HG02884 (cell line): Measurements from ENCODE around the gene CD14.
"Not testable (repeated sequence)": the region's sequence is repeated elsewhere in the genome, so short reads cannot be mapped to it uniquely, and the experiment has no call there.

ENCODE experiments used
- ATAC-seq: cut with Tn5 transposase; IDR thresholded peaks from one replicate; pipeline ENCODE4 v1.9.1; 2021; ENCODE audit warnings: mild to moderate bottlenecking, moderate library complexity; ENCODE audit not compliant: unreplicated experiment

CD14 gene

GRCh38 chr5:140635291-140636257 lies 2.6 kb upstream of the CD14 start:
- ATAC-seq: no peak

DNA sequence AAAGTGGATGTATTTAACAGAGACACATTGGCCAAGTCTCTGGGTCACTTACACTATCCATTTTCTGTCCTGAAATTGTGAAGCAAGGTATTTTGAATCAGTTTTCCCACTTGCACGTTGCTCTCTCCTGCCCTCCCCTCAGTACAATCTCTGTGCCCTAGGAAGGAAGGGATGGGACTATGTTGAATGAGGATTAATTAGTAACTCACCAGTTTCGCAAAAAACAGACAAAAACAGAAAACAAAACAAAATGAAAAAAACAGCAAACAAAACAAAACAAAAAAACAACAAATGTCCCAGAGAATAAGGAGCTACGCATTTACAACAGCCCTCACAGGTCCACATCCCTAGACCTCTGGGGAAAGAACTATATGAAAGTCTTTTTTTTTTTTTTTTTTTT lies 1.1 kb upstream of the CD14 start:
- no peak for ATAC-seq

DNA sequence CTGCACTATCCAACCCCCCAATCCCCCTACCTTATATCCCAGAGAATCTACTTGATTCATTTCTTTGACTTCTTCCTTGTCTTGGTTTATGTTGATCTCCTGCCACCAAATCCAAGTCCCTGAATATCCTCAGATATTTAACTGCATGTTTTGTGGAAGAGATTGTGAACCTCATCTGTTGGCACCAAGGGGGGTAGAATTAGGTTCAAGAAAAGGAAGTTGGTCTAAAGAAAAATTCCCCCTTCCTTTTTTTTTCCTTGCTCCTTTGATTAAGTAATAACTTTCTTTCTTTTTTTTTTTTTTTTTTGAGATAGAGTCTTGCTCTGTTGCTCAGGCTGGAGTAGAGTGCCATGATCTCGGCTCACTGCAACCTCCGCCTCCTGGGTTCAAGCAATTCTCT lies 526 bp upstream of the CD14 start:
- ATAC-seq: no peak

DNA sequence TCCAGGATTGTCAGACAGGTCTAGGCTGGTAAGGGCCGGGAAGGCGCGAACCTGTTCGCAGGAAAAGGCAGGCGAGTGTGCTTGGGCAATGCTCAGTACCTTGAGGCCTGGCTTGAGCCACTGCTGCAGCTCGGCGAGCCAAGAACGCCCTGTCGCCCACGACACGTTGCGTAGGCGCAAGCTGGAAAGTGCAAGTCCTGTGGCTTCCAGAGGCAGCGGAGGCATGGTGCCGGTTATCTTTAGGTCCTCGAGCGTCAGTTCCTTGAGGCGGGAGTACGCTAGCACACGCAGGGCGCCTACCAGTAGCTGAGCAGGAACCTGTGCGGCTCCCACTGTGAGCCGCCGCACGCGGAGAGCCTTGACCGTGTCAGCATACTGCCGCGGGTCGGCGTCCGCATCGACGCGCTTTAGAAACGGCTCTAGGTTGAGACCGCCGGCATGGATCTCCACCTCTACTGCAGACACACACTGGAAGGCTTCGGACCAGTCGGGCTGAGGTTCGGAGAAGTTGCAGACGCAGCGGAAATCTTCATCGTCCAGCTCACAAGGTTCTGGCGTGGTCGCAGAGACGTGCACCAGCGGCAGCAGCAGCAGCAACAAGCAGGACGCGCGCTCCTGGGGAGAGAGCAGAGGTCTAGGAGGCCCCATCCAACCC lies 482 bp downstream of the CD14 start:
- ATAC-seq: peak; percentile 62

DNA sequence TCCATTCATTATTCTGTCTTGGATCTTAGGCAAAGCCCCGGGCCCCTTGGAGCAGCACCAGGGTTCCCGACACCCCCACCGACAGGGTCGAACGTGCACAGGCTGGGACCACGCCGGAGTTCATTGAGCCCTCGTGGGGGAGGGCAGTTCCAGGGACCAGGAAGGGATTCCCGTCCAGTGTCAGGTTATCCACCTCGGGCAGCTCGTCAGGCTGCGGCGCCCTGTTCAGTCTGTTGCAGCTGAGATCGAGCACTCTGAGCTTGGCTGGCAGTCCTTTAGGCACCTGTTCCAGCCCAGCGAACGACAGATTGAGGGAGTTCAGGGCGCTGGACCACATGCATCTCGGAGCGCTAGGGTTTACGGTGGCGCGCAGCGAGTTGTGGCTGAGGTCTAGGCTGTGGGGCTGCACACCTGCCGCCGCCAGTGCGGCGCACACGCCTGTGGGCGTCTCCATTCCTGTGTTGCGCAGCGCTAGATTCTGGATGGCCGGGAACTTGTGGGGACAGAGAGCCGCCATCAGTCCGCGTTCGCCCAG lies 1.1 kb downstream of the CD14 start:
- ATAC-seq: peak; percentile 30

DNA sequence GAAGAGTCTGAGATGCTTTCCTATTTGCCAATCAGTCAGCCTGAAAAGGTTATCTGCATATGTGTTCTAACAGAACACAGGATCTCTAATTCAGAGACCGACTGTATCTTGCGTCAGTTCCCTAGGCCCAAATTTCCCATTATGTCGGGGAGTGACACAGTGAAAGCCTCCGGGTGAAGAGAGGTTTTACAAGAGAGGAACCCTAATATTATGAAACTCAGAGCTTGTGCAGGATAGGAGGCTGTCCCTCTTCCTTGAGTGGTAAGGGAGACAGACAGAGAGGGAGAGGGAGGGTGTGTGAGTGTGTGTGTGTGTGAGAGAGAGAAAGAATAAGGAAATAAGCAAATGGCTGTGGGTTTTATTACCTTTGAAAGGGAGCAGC lies 1.9 kb downstream of the CD14 start:
- ATAC-seq: no peak

DNA sequence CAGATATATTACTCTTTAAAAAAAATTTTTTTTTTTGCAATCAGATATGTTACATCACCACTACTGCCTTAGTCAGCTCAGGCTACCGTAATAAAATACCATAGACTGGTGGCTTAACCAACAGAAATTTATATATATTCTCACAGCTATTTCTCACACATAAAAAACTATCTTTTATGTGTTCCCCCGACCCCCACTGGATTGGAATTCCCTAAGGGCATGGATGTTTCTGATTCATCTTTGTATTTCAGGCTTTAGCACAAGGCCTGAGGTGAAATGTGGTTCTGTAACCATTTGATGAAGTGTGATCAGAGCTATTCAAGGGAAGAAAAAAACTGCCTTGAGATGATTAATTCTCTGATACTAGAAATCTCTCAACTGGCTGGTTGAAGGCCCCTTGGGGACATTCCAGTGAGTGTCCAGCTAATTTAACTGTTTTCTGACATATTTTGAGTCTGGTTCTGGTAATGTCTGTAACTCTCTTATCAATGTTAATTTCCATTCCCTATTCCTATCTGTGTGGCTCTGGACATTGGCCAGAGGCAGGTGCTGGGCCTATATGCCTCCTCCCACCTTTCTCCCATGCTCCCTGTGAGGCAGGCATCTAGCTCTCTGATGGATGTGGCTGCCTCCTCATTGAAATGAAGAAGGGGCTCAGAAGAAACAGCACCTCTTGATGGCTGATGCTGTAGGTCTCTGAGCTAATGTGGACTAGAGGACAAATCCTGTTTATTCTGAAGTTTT lies 2.5 kb downstream of the CD14 start:
- no peak for ATAC-seq

DNA sequence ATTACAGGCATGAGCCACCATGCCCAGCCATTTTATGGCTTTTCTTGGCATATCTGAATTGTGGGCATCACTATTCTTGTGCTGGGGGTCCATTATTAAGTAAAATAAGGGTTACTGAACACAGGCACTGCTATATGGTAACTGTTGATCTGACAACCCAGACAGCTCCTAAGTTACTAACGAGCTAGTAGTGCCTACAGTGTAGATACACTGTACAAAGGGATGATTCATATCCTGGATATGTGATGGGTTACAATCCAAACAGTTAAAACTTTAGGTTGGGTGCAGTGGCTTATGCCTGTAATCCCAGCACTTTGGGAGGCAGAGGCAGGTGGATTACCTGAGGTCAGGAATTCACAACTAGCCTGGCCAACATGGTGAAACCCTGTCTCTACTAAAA lies 4.3 kb downstream of the CD14 start:
- no peak for ATAC-seq

GRCh38 chr5:140627972-140628371 lies 5.0 kb downstream of the CD14 start:
- ATAC-seq: no peak

DNA sequence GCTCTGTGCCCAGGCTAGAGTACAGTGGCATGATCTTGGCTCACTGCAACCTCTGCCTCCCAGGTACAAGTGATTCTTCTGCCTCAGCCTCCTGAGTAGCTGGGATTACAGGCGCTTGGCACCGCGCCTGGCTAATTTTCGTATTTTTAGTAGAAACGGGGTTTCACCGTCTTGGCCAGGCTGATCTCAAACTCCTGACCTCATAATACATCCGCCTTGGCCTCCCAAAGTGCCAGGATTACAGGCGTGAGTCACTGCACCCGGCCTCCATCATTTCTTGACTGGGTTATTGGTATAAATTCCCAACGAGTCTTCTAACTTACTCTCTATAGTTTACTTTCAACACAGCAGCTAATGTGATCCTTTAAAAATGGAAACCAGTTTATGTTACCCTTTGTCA lies 8.1 kb downstream of the CD14 start:
- ATAC-seq: not testable (repeated sequence)

DNA sequence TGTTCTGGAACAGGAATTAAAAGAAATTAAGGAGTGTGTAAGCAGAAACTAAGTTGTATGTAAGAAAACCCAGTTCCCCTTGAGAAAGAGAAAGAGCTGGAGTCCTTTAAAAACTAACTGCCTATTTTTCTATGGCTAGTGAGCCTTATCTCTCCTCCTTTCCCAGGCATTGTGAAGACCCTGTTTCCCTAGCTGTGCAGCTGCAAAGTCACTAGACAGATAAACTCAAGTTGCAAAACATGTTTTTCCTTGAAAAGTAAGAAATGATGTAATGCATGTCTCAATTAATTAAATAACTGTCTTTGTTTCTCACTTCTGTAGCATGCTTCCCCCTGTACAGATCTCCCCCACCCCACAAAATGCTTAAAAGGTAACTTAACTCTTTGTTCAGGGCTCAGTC lies 9.9 kb downstream of the CD14 start:
- not testable (repeated sequence) for ATAC-seq

DNA sequence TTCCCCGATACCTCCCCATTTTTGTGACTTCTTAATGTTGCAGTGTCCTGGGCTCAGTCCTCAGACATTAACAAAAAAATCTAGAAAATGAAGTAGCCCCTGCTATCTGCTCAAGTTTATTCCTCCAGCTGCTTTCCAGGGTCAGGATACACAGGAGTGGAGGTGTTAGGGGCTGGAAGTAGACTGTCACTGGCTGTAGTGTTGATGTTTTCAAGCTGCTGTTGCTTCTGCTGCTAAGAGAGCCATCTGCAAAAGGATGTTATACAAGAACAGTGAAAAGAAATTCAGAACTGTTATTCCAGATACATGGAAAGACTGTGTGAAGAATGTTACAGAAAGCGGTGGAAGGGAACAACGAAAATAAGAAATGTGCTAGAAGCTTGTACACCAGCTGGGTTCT lies 10.7 kb downstream of the CD14 start:
- no peak for ATAC-seq

DNA sequence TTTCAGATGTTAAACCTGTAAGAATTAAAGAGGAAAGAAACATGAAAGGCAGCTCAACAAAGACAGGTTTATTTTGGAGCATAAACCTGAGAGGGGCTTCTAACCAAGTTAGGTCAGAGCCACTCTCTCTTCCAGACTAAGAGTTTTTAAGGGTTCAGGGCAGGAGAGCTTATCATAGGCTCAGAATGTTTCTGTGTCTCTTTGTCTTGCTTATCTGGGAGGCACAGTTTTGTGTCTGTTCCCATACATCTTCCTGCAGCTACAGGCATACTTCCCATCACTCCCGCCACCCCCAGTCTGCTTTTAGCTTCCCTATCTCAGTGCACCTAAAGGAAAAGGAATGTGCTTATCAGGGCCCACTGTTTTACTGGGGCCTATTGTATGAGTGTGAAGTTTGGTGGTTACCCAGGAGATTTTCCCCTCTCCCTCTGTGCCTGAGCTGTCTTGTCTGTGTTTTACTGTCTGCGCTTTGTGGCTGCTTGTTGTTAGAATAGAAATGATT lies 21.9 kb downstream of the CD14 start:
- ATAC-seq: no peak

GRCh38 chr5:140609126-140609525 lies 23.8 kb downstream of the CD14 start:
- no peak for ATAC-seq

DNA sequence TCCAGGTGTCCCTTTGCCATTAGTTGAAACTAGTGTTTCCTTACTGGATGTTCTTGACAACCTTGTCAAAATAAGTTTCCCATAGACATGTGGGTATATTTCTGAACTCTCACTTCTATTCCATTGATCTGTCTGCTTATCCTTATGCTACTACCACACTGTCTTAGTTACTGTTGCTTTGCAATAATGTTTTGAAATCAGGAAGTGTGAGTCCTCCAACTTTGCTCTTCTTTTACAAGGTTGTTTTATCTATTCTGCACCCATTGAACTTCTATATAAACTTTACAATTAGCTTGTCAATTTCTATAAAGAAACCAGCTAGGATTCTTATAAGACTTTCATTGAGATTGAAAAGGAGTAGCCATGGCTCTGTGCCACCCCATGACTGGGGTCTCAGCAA lies 24.3 kb downstream of the CD14 start:
- no peak for ATAC-seq

- no peak for ATAC-seq
Measured at GRCh38 chr5:140607031-140607430, 25.9 kb downstream of the CD14 start.

DNA sequence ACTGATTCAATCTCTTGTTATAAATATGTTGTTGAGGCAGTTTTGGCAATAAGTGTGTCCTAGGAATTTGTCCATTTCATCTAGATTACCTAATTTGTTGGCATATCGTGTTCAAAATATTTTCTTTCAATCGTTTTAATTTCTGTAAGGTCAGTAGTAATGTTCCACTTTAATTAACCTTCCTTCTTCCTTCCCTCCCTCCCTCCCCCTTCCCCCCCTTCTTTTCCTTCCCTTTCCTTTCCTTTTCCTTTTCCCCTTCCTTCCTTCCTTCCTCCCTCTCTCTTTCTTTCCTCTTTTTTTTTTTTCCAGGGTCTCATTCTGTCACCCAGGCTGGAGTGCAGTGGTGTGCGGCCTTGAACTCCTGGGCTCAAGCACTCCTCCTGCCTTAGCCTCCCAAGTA lies 27.1 kb downstream of the CD14 start:
- ATAC-seq: no peak

- no peak for ATAC-seq
Measured at GRCh38 chr5:140603734-140604133, 29.2 kb downstream of the CD14 start.

DNA sequence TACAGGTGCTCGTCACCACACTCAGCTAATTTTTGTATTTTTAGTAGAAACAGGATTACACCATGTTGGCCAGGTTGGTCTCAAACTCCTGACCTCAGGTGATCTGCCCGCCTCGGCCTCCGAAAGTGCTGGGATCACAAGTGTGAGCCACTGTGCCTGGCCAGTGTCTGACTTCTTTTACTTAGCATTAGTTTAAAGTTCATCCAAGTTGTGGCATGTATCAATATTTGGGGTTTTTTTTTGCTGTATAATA lies 29.6 kb downstream of the CD14 start:
- ATAC-seq: not testable (repeated sequence)

- no peak for ATAC-seq
Measured at GRCh38 chr5:140602147-140602546, 30.8 kb downstream of the CD14 start.

DNA sequence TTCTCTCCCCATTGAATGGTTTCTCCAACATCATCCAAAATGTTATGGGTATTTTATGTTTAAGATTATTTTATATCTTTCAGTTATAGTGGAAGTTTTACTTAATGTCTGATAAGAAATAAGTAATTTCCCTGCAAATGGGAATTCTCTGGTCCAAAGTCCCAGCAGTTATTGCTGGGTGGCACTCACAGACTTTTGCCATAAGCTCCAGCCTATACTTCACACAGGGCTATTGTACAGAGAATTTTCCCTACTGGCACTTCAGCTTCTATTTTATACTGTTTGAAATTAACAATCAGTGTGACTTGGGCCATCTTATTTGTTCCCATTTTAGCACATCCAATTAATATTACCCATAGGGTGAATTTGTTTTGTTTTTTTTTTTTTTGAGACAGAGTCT lies 32.9 kb downstream of the CD14 start:
- ATAC-seq: no peak
